ENCODE data around the gene KHDRBS2. TPM values are rescaled to one million over a fixed set of nuclear protein-coding genes. Genes with fewer than 3 reads are reported as not detected.

The KHDRBS2 gene
- polyA plus RNA-seq, 1 of the 3 experiments (the other 2 are of a cell fraction) = not detected

DNA sequence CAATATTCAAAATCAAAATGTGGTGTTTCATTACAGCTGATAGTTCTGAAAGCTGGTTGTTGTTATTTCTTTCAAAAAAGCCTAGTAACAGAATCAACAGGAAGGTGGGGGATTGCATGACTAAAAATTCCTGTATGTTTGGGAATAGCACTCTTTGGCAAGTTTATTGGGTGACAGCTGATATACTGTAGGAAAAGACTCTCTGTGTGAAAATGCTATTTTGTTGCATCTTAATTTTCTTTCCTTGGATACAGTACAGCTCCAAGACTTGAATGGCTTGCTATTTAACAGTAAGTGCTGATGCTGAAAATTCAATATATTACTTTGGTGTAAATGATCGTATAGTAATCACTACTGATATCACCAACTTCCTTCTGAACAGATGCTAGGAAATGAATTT lies 336.1 kb downstream of the KHDRBS2 start:
- Histone ChIP-seq H3K79me2 (ENCODE audit: insufficient read depth) (no peaks in the 10 kb centered on the region), H3K9me3 (no peaks in the 10 kb centered on the region), H2AFZ (ENCODE audit: low read depth) (no peak overlapping the region), H3K9me2 (no peaks in the 10 kb centered on the region), H3K4me1 (ENCODE audit: control insufficient read depth in 1 of 2, insufficient read depth in 2 of 2, low read depth in 1 of 2, low read length in 1 of 2) (no peaks in the 10 kb centered on the region), H3K9ac (no peak overlapping the region), H4K20me1 (ENCODE audit: insufficient read depth) (no peaks in the 10 kb centered on the region), H3K36me3 (replicated peaks in 1 of 2; ENCODE audit: control insufficient read depth in 1 of 2, insufficient read depth in 2 of 2, low read length in 1 of 2) (no peaks in the 10 kb centered on the region), H3K27me3 (ENCODE audit: insufficient read depth) (no peaks in the 10 kb centered on the region), H3K27ac (ENCODE audit: low read depth in 2 of 2, low read length in 1 of 2) (no peak overlapping the region), H3K4me2 (no peak overlapping the region), H3F3A (replicated peaks; ENCODE audit: insufficient read depth) (no peaks in the 10 kb centered on the region), H3K4me3 (ENCODE audit: low read depth in 2 of 2, low read length in 1 of 2) (no peak overlapping the region)
- ChIA-PET POLR2A (no interaction called here), CTCF (interaction anchor here (1.0 to 1.4 kb wide), 2 partner anchors 10 to 245 kb away, joined by 3 to 4 read pairs; no protein-coding TSS in a partner anchor)
- 0% methylated on average over 1 of the region's 1 CpG for WGBS (ENCODE audit: low lambda C conversion rate)
- no peak for TF ChIP-seq POLR2AphosphoS5 (IDR thresholded peaks at IDR 0.05; ENCODE audit: low read depth, low read length)
- TF ChIP-seq, protein P1, sequence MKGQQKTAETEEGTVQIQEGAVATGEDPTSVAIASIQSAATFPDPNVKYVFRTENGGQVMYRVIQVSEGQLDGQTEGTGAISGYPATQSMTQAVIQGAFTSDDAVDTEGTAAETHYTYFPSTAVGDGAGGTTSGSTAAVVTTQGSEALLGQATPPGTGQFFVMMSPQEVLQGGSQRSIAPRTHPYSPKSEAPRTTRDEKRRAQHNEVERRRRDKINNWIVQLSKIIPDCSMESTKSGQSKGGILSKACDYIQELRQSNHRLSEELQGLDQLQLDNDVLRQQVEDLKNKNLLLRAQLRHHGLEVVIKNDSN (IDR thresholded peaks at IDR 0.05; ENCODE audit: borderline replicate concordance, low read depth) = no peak
- no peak for TF ChIP-seq RFX5 (IDR thresholded peaks at IDR 0.05; ENCODE audit: low read length)
- TF ChIP-seq TAF1 (IDR thresholded peaks at IDR 0.05; ENCODE audit: borderline replicate concordance, low read depth, low read length) = no peak
- TF ChIP-seq RCOR1 (IDR thresholded peaks at IDR 0.05; ENCODE audit: low read length) = no peak
- TF ChIP-seq NFIC (IDR thresholded peaks at IDR 0.05; ENCODE audit: borderline replicate concordance) = no peak
- TF ChIP-seq, protein P2, sequence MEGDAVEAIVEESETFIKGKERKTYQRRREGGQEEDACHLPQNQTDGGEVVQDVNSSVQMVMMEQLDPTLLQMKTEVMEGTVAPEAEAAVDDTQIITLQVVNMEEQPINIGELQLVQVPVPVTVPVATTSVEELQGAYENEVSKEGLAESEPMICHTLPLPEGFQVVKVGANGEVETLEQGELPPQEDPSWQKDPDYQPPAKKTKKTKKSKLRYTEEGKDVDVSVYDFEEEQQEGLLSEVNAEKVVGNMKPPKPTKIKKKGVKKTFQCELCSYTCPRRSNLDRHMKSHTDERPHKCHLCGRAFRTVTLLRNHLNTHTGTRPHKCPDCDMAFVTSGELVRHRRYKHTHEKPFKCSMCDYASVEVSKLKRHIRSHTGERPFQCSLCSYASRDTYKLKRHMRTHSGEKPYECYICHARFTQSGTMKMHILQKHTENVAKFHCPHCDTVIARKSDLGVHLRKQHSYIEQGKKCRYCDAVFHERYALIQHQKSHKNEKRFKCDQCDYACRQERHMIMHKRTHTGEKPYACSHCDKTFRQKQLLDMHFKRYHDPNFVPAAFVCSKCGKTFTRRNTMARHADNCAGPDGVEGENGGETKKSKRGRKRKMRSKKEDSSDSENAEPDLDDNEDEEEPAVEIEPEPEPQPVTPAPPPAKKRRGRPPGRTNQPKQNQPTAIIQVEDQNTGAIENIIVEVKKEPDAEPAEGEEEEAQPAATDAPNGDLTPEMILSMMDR (IDR thresholded peaks at IDR 0.05) = no peak
- TF ChIP-seq TCF12 (IDR thresholded peaks at IDR 0.05) = no peak
- TF ChIP-seq MXI1 (IDR thresholded peaks at IDR 0.05; ENCODE audit: low read depth, low read length) = no peak
- no peak for DNase-seq

DNA sequence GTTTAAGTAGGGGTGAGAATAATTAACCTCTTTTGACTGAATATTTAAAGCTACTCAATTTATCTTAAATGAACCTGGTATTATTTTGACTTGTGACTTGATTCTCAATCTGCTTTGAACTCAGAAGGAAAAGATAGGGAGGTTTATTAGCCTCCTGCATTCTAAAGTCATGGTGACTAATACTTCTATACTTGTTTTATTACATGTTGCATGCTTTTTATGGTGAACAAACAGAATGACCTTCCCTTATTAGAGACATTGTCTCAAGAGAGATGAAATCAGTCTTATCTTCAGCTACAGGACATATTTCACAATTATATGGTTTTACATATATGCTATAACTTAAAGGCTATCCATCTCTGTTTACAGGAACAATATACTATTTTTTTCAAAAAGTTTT lies 336.9 kb downstream of the KHDRBS2 start:
- POLR2A ChIA-PET = no interaction called here
- Histone ChIP-seq H3K9me2 (no peaks in the 10 kb centered on the region), H3K27ac (ENCODE audit: low read depth in 2 of 2, low read length in 1 of 2) (no peak overlapping the region), H4K20me1 (ENCODE audit: insufficient read depth) (no peaks in the 10 kb centered on the region), H3K4me1 (ENCODE audit: control insufficient read depth in 1 of 2, insufficient read depth in 2 of 2, low read depth in 1 of 2, low read length in 1 of 2) (no peaks in the 10 kb centered on the region), H3K79me2 (ENCODE audit: insufficient read depth) (no peaks in the 10 kb centered on the region), H3K9ac (no peak overlapping the region), H3K27me3 (ENCODE audit: insufficient read depth) (no peaks in the 10 kb centered on the region), H3F3A (replicated peaks; ENCODE audit: insufficient read depth) (no peaks in the 10 kb centered on the region), H2AFZ (ENCODE audit: low read depth) (no peak overlapping the region), H3K36me3 (replicated peaks in 1 of 2; ENCODE audit: control insufficient read depth in 1 of 2, insufficient read depth in 2 of 2, low read length in 1 of 2) (no peaks in the 10 kb centered on the region), H3K9me3 (no peaks in the 10 kb centered on the region), H3K4me2 (no peak overlapping the region), H3K4me3 (ENCODE audit: low read depth in 2 of 2, low read length in 1 of 2) (no peak overlapping the region)
- CTCF ChIA-PET = no interaction called here
- DNase-seq = no peak
- no peak for TF ChIP-seq TAF1 (IDR thresholded peaks at IDR 0.05; ENCODE audit: borderline replicate concordance, low read depth, low read length)

DNA sequence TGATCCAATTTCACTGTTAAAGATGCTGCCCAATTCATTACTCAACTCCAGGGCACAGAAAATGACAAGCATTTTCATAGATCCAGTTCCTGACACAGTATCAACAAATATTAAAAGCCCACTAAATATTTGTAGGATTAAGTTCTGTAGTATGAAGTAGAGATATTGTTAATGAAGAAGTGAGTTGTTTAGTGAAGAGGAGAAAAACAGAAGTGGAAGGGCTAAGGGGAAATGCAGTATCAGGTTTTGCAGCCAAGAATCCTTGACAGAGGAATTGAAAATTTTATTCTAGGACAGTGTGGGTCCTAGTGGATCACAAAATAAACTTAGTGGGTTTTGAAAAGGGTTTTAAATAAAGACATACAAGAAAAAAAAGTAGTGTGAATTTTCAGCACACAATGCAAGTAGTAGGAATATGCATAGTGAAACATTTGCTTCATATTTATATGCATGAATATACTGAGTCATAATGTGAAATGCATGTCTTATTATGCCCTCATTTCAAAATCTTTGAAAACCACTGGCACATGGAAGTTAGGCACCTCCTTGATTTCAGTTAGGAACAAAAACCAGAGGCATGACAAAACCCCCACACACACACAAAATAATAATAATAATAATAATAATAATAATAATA lies 338.6 kb downstream of the KHDRBS2 start:
- no peaks in the 10 kb centered on the region for H3K36me3 ChIP-seq (replicated peaks in 1 of 2; ENCODE audit: control insufficient read depth in 1 of 2, insufficient read depth in 2 of 2, low read length in 1 of 2)
- H2AFZ ChIP-seq (ENCODE audit: low read depth) = no peak overlapping the region

More for the DNA sequence above, 338.6 kb downstream of the KHDRBS2 start:
- Histone ChIP-seq H3K27ac (ENCODE audit: low read depth in 2 of 2, low read length in 1 of 2) (no peak overlapping the region), H3K27me3 (ENCODE audit: insufficient read depth) (no peaks in the 10 kb centered on the region), H3K9me2 (no peaks in the 10 kb centered on the region), H3K4me2 (no peak overlapping the region), H3K4me3 (ENCODE audit: low read depth in 2 of 2, low read length in 1 of 2) (no peak overlapping the region), H3K79me2 (ENCODE audit: insufficient read depth) (no peaks in the 10 kb centered on the region), H3F3A (replicated peaks; ENCODE audit: insufficient read depth) (no peaks in the 10 kb centered on the region), H3K9ac (no peak overlapping the region), H3K9me3 (no peaks in the 10 kb centered on the region), H3K4me1 (ENCODE audit: control insufficient read depth in 1 of 2, insufficient read depth in 2 of 2, low read depth in 1 of 2, low read length in 1 of 2) (no peaks in the 10 kb centered on the region), H4K20me1 (ENCODE audit: insufficient read depth) (no peaks in the 10 kb centered on the region)
- CTCF ChIA-PET = interaction anchor here (1.3 kb wide), 1 partner anchor 46 kb away, joined by 4 read pairs; no protein-coding TSS in a partner anchor
- POLR2A ChIA-PET = no interaction called here
- DNase-seq = no peak
- TF ChIP-seq CHD2 (IDR thresholded peaks at IDR 0.05; ENCODE audit: low read length, partially characterized antibody) = no peak

All from SK-N-SH (cell line).